GM18499 (cell line): ENCODE results near the gene MFSD12.
"Not testable (repeated sequence)": the region's sequence is repeated elsewhere in the genome, so short reads cannot be mapped to it uniquely, and the experiment has no call there.

ENCODE experiments used
- ATAC-seq: cut with Tn5 transposase; IDR thresholded peaks from one replicate; pipeline ENCODE4 v1.9.1; 2021; ENCODE audit warnings: moderate number of reproducible peaks; ENCODE audit not compliant: insufficient read depth, unreplicated experiment

The MFSD12 gene

DNA sequence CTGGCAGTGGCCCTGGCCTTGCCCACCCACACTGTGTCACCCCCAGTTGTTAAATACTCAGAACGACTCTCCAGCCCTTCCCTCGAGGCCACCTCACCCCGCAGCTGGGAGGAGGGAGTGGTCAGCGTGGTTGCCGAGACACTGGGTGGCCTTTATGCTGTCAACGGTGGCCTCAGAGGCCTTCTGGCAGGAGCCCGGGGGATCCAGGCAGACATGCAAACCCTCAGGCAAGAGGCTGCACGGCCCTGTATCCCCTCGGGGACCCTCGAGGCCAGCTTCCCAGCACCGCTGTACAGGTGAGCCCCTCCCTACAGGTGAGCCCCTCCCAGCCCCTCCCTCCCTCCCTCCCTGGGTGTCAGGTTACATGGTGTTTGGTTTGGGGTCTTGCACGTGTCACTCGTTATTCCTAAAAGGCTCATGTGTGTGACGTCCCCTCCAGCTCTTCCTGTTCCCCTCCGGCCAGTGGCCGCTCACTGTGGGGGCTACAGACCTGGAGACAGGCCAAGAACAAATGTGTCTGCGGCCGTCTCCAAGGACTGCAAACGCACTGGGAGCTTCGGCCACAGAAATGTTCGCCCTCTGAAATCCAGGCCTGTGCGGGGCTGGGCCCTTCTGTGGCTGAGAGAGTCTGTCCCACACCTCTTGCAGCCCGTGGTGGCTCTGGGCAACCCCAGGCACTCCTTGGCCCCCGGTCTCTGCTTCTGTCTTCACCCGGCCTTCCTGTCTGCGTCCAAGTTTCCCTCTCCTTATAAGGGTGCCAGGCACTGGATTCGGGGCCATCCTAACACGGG is 18.2 kb downstream of the MFSD12 start, which contains the start of gene TEKTIP1:
Gene TEKTIP1, plus strand, starts transcription at position 210 of the 791 bp plus-strand sequence. Its CDS starts 4 bp downstream, at position 214.
- ATAC-seq = no peak

DNA sequence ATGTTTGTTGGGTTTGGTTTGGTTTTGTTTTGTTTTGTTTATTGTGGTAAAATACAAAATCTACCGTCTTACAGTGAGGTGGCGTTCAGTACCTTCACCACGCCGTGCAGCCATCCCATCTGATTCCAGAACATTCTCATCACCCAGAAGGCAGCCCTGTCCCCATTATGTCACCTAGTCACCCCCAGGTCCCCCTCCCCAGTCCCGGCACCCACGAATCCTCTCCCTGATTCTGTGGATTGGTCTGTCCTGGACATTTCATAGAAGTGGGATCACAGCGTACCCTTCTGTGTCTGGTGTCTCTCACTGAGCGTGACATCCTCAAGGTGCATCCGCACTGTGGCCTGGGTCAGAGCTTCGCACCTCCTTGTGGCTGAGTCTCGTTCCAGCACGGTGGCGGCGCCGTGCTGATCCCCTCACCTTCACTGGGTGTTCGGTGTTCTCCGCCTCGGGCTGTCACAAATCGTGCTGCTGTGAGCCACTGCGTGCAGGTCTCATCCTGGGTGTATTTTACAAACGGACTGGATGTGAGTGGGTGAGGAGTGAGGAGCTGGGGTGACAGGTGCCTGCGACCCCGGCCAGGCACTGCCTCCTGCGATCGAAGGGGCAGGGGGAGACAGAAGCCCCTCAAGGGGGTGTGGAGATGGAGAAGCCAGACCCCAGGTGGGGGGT is 19.0 kb downstream of the MFSD12 start:
- ATAC-seq = no peak

DNA sequence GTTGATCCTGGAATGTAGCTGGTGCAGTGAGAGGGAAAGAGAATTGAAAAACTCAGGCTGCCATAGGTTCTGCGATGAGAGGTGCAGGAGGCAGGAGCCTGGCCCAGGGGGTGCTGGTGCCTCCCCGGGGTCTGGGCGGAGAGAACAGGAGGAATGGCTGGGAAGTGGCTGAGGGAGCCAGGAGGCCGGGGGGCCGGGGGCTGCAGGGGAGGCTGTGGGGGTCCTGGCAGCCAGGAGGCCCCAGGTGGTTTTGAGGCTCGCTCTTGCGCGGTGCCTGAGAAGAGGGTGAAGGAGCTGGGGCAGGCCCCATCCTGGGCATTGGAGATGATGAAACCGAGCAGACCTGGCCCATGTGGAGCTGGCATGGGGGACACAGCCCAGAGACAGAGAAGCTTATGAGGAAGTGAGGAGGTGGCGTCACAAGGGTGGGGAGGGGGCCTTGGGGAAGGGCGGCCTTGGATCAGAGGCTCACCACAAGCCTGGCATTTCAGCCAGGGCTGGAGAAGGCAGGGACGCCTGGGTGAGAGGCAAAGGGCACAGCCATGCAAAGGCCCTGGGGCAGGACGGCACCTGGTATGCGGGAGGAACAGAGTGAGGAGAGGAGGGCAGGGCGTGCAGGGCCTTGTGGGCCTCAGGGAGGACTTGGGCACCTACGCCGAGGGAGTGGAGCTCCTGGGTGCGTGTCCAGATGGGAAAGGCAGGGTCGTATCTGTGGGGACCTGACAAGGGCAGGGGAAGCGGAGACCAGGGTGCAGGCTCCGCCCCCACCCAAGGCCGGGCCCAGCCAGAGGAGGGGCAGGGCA is 19.7 kb downstream of the MFSD12 start:
- ATAC-seq = no peak

DNA sequence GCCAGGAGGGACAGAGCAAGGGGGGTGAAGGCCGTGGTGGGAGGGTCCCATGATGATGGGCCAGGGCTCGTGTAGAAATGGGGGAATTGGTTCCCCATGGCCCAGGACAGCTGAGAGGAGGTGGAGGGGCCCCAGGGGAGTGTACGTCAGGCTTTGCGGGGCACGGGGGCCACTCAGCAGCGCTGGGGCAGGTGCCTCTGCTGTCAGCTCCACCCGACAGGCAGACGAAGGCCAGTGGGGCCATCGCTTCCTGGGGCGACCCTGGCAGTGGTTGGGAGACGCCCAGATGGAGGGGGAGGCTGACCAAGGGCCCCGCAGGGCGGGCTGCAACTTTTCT is 20.3 kb downstream of the MFSD12 start:
- ATAC-seq = no peak

DNA sequence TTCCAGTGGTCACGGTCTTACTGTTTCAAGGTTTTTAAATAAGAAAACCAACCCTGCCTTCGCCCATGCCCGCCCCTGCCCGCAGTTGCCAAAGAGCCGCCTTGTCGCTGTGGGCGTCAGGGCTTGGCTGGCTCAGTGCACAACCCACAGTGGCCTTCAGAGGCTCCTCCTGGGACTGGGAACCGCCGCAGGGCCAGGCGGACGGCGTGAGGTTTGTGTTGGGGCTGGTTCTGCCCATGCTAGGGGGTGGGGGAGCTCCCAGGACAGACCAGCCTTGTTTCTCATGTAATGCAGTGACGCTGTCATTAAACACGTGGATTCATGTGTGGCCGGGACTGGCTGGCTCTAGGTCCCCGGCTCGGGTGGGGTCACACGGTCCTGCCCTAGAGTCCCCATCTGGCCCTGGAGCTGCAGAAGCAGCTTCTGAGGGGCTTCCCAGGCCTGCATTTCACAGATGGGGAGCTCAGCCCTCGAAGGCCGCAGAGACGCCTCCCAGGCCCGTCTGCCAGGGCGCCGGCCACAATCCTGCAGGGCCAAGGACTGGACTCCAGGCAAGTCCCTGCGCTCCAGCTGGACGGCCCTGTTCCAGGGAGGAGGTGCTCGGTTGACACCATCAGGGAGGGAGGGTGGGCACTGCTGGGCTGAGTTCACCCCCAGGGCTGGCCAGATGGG is 20.8 kb downstream of the MFSD12 start:
- ATAC-seq = no peak

DNA sequence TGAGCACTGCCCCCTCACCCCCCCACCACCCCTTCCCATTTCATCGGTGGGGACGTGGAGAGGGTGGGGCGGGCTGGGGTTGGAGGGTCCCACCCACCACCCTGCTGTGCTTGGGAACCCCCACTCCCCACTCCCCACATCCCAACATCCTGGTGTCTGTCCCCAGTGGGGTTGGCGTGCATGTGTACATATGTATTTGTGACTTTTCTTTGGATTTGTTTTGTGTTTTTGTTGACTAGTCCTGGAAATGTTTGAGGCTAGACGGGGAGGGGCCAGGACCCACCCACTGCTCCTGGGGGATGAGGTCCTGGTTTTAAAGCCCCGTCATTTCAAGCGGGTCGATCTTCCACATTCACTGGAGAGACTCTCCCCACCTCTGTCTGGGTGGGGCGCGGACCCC is 21.4 kb downstream of the MFSD12 start:
- no peak for ATAC-seq

DNA sequence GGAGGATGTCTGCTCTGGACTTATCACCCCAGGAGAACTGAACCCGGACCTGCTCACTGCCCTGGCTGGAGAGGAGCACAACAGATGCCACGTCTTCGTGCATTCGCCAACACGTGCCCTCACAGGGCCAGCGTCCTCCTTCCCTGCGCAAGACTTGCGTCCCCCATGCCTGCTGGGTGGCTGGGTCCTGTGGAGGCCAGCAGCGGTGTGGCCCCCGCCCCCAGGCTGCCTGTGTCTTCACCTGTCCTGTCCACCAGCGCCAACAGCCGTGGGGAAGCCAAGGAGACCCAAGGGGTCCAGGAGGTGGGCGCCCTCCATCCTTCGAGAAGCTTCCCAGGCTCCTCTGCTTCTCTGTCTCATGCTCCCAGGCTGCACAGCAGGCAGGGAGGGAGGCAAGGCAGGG is 21.8 kb downstream of the MFSD12 start:
- ATAC-seq = no peak

DNA sequence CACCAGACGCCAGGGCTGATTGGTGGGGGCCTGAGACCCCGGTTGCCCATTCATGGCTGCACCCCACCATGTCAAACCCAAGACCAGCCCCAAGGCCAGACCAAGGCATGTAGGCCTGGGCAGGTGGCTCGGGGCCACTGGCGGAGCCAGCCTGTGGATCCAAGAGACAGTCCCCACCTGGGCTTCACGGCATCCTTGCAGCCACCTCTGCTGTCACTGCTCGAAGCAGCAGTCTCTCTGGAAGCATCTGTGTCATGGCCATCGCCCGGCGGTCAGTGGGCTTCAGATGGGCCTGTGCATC is 22.2 kb downstream of the MFSD12 start:
- ATAC-seq = no peak

DNA sequence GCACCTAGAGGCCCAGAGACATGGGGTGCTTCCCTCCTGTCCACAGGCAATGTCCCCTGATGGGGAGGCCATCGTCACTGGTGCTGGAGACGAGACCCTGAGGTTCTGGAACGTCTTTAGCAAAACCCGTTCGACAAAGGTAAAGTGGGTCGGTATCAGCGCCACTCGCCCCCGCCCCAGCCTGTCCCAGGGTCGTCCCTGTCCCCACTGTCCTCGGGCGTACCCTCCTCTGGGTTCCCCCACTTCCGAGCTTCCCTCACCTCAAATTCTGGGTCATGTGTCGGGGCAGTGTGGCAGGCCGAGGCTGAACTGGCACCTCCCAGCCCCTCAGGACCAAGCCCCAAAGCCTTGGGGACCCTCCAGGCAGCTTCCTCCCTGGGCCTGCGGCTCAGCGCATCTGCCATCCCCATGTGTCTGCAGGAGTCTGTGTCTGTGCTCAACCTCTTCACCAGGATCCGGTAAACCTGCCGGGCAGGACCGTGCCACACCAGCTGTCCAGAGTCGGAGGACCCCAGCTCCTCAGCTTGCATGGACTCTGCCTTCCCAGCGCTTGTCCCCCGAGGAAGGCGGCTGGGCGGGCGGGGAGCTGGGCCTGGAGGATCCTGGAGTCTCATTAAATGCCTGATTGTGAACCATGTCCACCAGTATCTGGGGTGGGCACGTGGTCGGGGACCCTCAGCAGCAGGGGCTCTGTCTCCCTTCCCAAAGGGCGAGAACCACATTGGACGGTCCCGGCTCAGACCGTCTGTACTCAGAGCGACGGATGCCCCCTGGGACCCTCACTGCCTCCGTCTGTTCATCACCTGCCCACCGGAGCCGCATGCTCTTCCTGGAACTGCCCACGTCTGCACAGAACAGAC is 22.8 kb downstream of the MFSD12 start:
- no peak for ATAC-seq

DNA sequence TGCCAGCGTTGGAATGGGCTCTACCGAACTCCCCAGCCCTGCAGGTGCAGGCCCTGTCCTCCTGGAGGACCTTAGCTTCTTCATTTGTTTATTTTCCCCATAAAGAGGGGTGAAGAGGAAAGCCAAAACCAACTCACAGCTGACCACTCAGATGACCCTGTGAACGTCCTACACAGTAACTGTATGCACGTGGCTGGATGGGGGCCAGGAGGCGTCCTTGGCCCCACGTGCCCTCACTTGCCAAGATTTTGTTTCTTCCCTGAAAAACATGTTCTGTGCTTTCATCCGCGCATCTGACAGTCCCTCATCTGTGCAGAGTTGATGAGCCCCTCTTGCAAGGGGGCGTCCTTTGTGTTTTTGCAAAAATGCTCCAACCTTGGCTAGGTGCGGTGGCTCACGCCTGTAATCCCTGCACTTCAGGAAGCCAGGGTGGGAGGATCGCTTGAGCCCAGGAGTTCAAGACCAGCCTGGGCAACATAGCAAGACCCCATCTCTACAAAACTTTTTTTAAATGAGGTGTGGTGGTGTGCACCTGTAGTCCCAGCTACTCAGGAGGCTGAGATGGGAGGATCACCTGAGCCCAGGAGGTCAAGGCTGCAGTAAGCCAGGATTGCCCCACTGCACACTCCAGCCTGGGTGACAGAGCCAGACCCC is 23.7 kb downstream of the MFSD12 start:
- no peak for ATAC-seq

DNA sequence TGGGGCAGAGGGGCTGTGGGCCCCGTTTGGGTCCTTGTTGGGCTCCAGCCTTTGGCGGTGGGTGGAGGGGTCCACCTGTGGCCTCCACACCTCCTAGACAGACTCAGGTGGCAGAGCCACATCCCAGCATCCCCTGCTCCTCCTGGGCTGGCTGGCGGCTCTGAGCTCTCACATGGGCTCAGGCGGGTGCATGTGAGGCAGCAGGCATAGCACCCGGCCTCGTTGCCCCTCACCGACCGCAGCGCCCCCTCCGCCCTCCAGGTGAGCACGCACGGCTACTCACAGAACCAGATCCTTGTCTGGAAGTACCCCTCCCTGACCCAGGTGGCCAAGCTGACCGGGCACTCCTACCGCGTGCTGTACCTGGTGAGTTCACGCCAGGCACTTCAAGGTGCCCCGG is 24.4 kb downstream of the MFSD12 start:
- ATAC-seq = no peak

DNA sequence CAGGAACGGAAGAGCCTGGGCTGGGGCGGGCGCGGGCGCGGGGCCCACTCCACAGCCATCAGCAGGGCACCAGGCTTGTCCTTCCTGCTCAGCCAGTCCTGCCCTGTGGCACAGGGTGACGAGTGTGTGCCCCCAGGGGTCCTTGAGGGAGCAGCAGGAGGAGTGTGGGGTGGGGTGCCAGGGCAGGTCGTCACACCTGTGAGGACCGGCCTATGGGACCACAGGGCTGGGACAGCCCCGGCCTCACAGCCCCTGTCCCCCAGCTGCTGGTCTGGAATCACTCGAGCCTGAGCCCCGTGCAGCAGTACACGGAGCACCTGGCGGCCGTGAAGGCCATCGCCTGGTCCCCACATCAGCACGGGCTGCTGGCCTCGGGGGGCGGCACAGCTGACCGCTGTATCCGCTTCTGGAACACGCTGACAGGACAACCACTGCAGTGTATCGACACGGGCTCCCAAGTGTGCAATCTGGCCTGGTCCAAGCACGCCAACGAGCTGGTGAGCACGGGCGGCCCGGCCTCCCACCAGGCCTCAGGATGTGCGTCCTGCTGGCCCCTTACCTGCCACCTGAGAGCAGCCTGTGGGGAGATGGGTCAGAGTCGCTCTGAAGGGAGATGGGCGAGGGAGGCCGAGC is 25.1 kb downstream of the MFSD12 start:
- no peak for ATAC-seq

DNA sequence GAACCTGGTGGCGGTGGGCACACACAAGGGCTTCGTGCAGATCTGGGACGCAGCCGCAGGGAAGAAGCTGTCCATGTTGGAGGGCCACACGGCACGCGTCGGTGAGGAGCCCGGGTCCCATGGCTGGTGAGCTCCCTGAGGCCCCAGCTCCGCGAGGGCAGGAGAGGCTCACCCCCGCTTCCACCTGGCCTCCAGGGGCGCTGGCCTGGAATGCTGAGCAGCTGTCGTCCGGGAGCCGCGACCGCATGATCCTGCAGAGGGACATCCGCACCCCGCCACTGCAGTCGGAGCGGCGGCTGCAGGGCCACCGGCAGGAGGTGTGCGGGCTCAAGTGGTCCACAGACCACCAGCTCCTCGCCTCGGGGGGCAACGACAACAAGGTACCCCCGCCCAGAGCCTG is 25.7 kb downstream of the MFSD12 start:
- ATAC-seq = no peak

DNA sequence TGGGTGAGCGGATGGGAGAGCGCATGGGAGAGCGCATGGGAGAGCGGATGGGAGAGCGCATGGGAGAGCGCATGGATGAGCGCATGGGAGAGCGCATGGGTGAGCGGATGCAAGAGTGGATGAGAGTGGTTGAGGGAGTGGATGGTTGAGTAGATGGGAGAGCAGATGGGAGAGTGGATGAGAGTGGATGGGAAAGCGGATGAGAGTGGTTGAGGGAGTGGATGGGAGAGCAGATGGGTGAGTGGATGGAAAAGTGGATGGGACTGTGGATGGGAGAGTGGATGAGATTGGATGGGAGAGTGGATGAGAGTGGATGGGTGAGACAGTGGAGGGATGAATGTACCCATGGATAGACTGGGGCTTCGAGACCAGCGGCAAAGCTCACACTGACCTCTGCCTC is 27.0 kb downstream of the MFSD12 start:
- ATAC-seq = no peak

DNA sequence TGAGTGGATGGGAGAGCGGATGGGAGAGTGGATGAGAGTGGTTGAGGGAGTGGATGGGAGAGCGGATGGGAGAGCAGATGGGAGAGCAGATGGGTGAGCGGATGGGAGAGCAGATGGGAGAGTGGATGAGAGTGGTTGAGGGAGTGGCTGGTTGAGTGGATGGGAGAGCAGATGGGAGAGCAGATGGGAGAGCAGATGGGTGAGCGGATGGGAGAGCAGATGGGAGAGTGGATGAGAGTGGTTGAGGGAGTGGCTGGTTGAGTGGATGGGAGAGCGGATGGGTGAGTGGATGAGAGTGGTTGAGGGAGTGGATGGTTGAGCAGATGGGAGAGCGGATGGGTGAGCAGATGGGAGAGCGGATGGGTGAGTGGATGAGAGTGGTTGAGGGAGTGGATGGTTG is 28.1 kb downstream of the MFSD12 start:
- ATAC-seq = not testable (repeated sequence)

DNA sequence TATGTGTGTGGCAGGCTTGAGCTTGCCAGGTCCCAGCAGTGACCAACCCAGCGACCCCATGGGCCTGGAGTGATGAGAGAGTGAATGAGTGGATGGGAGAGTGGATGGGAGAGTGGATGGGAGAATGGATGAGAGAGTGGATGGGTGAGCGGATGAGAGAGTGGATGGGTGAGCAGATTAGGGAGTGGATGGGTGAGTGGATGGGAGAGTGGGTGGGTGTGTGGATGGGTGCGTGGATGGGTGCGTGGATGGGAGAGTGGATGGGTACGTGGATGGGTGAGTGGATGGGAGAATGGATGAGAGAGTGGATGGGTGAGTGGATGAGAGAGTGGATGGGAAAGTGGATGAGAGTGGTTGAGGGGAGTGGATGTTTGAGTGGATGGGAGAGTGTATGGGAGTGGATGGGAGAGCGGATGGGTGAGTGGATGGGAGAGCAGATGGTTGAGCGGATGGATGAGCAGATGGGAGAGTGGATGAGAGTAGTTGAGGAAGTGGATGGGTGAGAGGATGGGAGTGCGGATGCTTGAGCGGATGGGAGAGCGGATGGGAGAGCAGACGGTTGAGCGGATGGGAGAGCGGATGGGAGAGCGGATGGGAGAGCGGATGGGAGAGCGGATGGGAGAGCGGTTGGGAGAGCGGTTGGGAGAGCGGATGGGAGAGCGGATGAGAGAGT is 28.7 kb downstream of the MFSD12 start:
- ATAC-seq = no peak

DNA sequence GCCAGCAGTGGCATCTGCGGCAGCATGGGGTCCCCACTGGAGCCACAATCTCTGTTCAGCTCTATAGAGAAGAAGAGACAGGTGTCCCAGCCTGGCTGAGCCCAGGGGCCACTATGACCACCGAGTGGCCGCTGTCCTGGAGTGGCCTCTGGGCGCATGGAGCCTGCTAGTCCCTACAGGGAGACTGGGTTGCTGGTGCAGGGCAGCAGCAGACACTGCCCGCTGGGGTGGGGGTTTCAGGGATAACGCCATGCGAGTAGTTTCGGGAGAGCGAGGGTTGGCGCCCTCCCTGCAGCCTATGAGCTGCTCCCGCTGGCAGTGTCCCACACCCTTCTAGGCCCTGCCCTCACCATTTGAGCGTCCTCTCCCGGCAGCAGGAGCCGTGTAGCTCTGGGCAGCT is 29.3 kb downstream of the MFSD12 start:
- no peak for ATAC-seq

DNA sequence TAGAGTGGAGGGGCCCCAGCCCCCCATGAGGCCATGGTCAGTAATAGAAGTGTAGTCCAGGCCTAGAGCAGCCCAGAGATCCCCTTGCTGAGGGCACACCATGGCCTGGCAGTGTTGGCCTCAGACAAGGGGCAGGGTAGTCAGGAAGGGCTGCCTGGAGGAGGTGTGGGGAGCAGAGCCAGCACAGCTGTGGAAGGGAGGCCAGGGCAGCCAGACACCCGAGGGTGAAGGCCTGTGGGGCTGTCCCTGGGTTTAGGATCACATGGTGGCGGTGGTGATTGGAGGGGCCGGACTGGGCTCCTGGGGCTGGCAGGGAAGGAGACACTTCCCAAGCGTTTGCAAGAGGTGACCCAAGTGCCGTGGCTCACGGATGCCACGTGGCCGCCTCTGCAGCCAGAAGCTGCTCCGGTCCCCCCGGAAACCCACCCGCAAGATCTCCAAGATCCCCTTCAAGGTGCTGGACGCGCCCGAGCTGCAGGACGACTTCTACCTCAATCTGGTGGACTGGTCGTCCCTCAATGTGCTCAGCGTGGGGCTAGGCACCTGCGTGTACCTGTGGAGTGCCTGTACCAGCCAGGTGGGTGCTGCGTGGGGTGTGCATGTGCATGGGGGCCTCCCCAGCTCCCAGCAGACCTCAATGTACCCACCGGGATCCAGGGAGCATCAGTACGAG is 30.0 kb downstream of the MFSD12 start:
- ATAC-seq = no peak
